MM.1S (cell line): ENCODE data around the gene ARTN.

Experiments used
- EZH2phosphoT487 ChIP-seq: fragments of 300-600 bp; sonication (generic); IDR thresholded peaks from 2 replicates; pipeline ENCODE4 v1.6.1; 2018; ENCODE audit warnings: antibody characterized with exemption, low read length
- TF ChIP-seq, protein P1 (sequence below): fragments of 300-600 bp; sonication (generic); IDR thresholded peaks from 2 replicates; pipeline ENCODE4 v1.5.1; 2016; ENCODE audit warnings: antibody characterized with exemption, low read length, mixed read lengths

GRCh38 chr1:43934986-43935324 is 1.4 kb downstream of the ARTN start:
- TF ChIP-seq, protein P1, sequence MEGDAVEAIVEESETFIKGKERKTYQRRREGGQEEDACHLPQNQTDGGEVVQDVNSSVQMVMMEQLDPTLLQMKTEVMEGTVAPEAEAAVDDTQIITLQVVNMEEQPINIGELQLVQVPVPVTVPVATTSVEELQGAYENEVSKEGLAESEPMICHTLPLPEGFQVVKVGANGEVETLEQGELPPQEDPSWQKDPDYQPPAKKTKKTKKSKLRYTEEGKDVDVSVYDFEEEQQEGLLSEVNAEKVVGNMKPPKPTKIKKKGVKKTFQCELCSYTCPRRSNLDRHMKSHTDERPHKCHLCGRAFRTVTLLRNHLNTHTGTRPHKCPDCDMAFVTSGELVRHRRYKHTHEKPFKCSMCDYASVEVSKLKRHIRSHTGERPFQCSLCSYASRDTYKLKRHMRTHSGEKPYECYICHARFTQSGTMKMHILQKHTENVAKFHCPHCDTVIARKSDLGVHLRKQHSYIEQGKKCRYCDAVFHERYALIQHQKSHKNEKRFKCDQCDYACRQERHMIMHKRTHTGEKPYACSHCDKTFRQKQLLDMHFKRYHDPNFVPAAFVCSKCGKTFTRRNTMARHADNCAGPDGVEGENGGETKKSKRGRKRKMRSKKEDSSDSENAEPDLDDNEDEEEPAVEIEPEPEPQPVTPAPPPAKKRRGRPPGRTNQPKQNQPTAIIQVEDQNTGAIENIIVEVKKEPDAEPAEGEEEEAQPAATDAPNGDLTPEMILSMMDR = no peak
- TF ChIP-seq EZH2phosphoT487 = no peak
